ENCODE results near the gene TSR3. TPM values are rescaled to one million over a fixed set of nuclear protein-coding genes. Genes with fewer than 3 reads are reported as not detected.

TSR3 gene
- total and polyA plus RNA-seq, 2 of the 13 experiments (the other 11 are each of a cell fraction or from before 2014, with no cell fraction given): 24.2 to 51.0 TPM

DNA sequence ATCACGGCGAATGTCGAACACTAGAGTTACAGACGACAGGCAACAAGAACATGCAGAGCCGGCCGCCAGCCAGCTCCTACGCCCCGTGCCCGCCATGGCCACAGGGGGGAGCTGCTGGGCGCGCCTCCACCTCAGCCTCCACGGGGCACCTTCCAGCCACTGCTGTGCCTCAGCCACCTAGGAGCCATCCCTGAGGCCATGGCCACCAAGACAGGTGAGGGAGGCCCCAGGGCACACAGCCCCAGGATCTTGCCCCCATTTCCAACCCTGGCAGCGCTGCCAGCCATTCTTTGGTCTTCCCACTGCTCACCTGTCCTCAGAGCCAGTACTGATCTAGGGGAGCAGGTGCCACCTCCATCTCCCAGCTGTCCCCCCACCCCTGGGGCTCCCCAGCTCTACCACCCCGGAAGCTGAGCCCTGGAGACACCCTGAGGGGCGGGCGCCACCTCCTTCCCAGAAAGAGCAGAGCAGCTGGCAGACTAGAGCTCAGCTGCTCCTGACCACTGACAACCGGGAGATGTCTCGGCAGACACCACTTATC lies 11.9 kb upstream of the TSR3 start (continued):
- TF ChIP-seq, protein P1, sequence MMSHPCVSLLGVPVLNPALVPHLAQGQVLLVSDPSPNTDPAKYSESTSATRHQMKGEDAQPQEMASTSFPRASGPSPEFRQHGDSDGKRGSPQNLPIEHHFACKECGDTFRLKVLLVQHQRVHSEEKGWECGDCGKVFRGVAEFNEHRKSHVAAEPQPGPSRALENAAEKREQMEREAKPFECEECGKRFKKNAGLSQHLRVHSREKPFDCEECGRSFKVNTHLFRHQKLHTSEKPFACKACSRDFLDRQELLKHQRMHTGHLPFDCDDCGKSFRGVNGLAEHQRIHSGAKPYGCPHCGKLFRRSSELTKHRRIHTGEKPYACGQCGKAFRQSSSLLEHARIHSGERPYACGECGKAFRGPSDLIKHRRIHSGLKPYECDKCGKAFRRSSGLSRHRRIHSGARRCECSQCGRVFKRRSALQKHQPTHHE (CRISPR knock-in tag; IDR thresholded peaks at IDR 0.05; ENCODE audit: borderline replicate concordance): no peak
- TF ChIP-seq ZNF354B (CRISPR knock-in tag; IDR thresholded peaks at IDR 0.05) (no peak), ZNF543 (CRISPR knock-in tag; IDR thresholded peaks at IDR 0.05) (no peak), TARDBP (CRISPR knock-in tag; IDR thresholded peaks at IDR 0.05) (no peak), AGO2 (optimal IDR thresholded peaks at IDR 0.05; ENCODE audit: low read depth, low read length) (peak; percentile 69), CENPBD1 (CRISPR knock-in tag; IDR thresholded peaks at IDR 0.05; ENCODE audit: borderline replicate concordance, low read depth) (no peak), ZNF207 (IDR thresholded peaks at IDR 0.05; ENCODE audit: borderline replicate concordance) (no peak), KDM2A (CRISPR knock-in tag; IDR thresholded peaks at IDR 0.05; ENCODE audit: borderline replicate concordance, low read depth) (peak; percentile 47; the same call in 1 of the 2 replicates), MXI1 (IDR thresholded peaks at IDR 0.05; ENCODE audit: borderline replicate concordance, low read depth, low read length) (0 out of 3 replicates have a peak, but pooled peaks have one; percentile 12), SKI (IDR thresholded peaks at IDR 0.05; ENCODE audit: partially characterized antibody) (peak; percentile 24), ZNF430 (CRISPR knock-in tag; IDR thresholded peaks at IDR 0.05) (0 out of 2 replicates have a peak, but pooled peaks have one; percentile 31), IKZF1 (IDR thresholded peaks at IDR 0.05) (no peak), RARA (CRISPR knock-in tag; IDR thresholded peaks at IDR 0.05) (no peak), THAP11 (CRISPR knock-in tag; IDR thresholded peaks at IDR 0.05) (peak; percentile 23; the same call in 1 of the 2 replicates), ISL2 (CRISPR knock-in tag; IDR thresholded peaks at IDR 0.05) (no peak), FOXM1 (CRISPR knock-in tag; IDR thresholded peaks at IDR 0.05) (no peak), ZNF512 (CRISPR knock-in tag; IDR thresholded peaks at IDR 0.05) (no peak), NCOR1 (IDR thresholded peaks at IDR 0.05; ENCODE audit: borderline replicate concordance, low read length) (no peak)
- TF ChIP-seq, protein P2, sequence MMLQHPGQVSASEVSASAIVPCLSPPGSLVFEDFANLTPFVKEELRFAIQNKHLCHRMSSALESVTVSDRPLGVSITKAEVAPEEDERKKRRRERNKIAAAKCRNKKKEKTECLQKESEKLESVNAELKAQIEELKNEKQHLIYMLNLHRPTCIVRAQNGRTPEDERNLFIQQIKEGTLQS (CRISPR knock-in tag; IDR thresholded peaks at IDR 0.05): no peak
- TF ChIP-seq, protein P3, sequence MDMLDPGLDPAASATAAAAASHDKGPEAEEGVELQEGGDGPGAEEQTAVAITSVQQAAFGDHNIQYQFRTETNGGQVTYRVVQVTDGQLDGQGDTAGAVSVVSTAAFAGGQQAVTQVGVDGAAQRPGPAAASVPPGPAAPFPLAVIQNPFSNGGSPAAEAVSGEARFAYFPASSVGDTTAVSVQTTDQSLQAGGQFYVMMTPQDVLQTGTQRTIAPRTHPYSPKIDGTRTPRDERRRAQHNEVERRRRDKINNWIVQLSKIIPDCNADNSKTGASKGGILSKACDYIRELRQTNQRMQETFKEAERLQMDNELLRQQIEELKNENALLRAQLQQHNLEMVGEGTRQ (IDR thresholded peaks at IDR 0.05; ENCODE audit: low read depth, low read length): no peak
- TF ChIP-seq, protein P3 (CRISPR knock-in tag; IDR thresholded peaks at IDR 0.05; ENCODE audit: borderline replicate concordance): no peak
